Liver (tissue), 9 donors: ENCODE measurements around the gene GPANK1. TPM values are rescaled to one million over a fixed set of nuclear protein-coding genes. Genes with fewer than 3 reads are reported as not detected.

Experiments
- DNase-seq: peaks from one replicate; pipeline ENCODE4 v3.0.0-alpha.2; 2017; ENCODE audit warnings: low spot score
- H3K27ac ChIP-seq, 2 donors: one replicate each; pipeline ENCODE4 v1.7.0; 2013; ENCODE audit warnings: inconsistent platforms in 2 of 2, low read length in 2 of 2, control low read depth in 1 of 2, low read depth in 1 of 2, mild to moderate bottlenecking in 1 of 2
- H3K27me3 ChIP-seq, 4 donors: one replicate each; pipeline versions ENCODE4 v1.6.1 to v1.7.0; 2013; ENCODE audit warnings: low read length in 3 of 4, inconsistent platforms in 1 of 4, mild to moderate bottlenecking in 1 of 4, moderate library complexity in 1 of 4; ENCODE audit not compliant: control insufficient read depth in 4 of 4, insufficient read depth in 4 of 4
- H3K36me3 ChIP-seq, 4 donors: one replicate each; pipeline versions ENCODE4 v1.6.1 to v1.7.0; 2013; ENCODE audit warnings: low read length in 3 of 4, mild to moderate bottlenecking in 3 of 4, low read depth in 1 of 4, moderate library complexity in 1 of 4; ENCODE audit not compliant: control insufficient read depth in 4 of 4, insufficient read depth in 3 of 4
- H3K4me1 ChIP-seq, 4 donors: one replicate each; pipeline versions ENCODE4 v1.6.1 to v1.7.0; 2013; ENCODE audit warnings: low read length in 3 of 4, mild to moderate bottlenecking in 3 of 4, moderate library complexity in 1 of 4; ENCODE audit not compliant: control insufficient read depth in 4 of 4, insufficient read depth in 4 of 4
- H3K4me3 ChIP-seq, 3 donors: one replicate each; pipeline versions ENCODE4 v1.6.1 to v1.7.0; 2013; ENCODE audit warnings: low read length in 3 of 3, control low read depth in 1 of 3, low read depth in 1 of 3, mild to moderate bottlenecking in 1 of 3
- H3K9ac ChIP-seq, 2 donors: one replicate each; pipeline ENCODE4 v1.7.0; 2013; ENCODE audit warnings: low read length in 2 of 2, mild to moderate bottlenecking in 2 of 2, moderate library complexity in 2 of 2, control low read depth in 1 of 2, low read depth in 1 of 2
- H3K9me3 ChIP-seq, 4 donors: one replicate each; pipeline versions ENCODE4 v1.6.1 to v1.7.0; 2013; ENCODE audit warnings: low read length in 3 of 4; ENCODE audit not compliant: control insufficient read depth in 4 of 4
- ATF3 ChIP-seq: IDR thresholded peaks from 2 replicates; pipeline ENCODE4 v1.6.1; 2016; ENCODE audit warnings: antibody characterized with exemption
- EGR1 ChIP-seq, 2 donors: IDR thresholded peaks; 2 replicates each; pipeline ENCODE4 v1.6.1; 2016 to 2018; ENCODE audit warnings: antibody characterized with exemption in 2 of 2, low read depth in 2 of 2
- FOXA1 ChIP-seq: IDR thresholded peaks from 2 replicates; pipeline ENCODE4 v1.6.1; 2016; ENCODE audit warnings: antibody characterized with exemption
- FOXA2 ChIP-seq: IDR thresholded peaks from 2 replicates; pipeline ENCODE4 v1.6.1; 2016; ENCODE audit warnings: antibody characterized with exemption
- HNF4A ChIP-seq, 2 donors: conservative IDR thresholded peaks; 2 replicates each; pipeline ENCODE4 v1.6.1; 2016; ENCODE audit warnings: antibody characterized with exemption in 2 of 2, mild to moderate bottlenecking in 2 of 2
- HNF4G ChIP-seq: IDR thresholded peaks from 2 replicates; pipeline ENCODE4 v1.6.1; 2016; ENCODE audit warnings: antibody characterized with exemption
- JUND ChIP-seq, 2 donors: IDR thresholded peaks; 2 replicates each; pipeline ENCODE4 v1.6.1; 2016; ENCODE audit warnings: antibody characterized with exemption in 2 of 2
- MAX ChIP-seq: IDR thresholded peaks from 2 replicates; pipeline ENCODE4 v1.6.1; 2016; ENCODE audit warnings: antibody characterized with exemption
- NR2F2 ChIP-seq: IDR thresholded peaks from 2 replicates; pipeline ENCODE4 v1.6.1; 2016; ENCODE audit warnings: antibody characterized with exemption
- RAD21 ChIP-seq, 2 donors: IDR thresholded peaks; 2 replicates each; pipeline ENCODE4 v1.6.1; 2016; ENCODE audit warnings: antibody characterized with exemption in 2 of 2, mild to moderate bottlenecking in 2 of 2
- REST ChIP-seq: IDR thresholded peaks from 2 replicates; pipeline ENCODE4 v1.6.1; 2016; ENCODE audit warnings: antibody characterized with exemption, mild to moderate bottlenecking
- RXRA ChIP-seq, 2 donors: IDR thresholded peaks; 2 replicates each; pipeline ENCODE4 v1.6.1; 2017 to 2018; ENCODE audit warnings: antibody characterized with exemption in 2 of 2, mild to moderate bottlenecking in 1 of 2
- SP1 ChIP-seq: IDR thresholded peaks from 2 replicates; pipeline ENCODE4 v1.6.1; 2018; ENCODE audit warnings: antibody characterized with exemption, mild to moderate bottlenecking
- TAF1 ChIP-seq: conservative IDR thresholded peaks from 2 replicates; pipeline ENCODE4 v1.6.1; 2016; ENCODE audit warnings: antibody characterized with exemption, mild to moderate bottlenecking
- YY1 ChIP-seq: IDR thresholded peaks from 2 replicates; pipeline ENCODE4 v1.6.1; 2016; ENCODE audit warnings: antibody characterized with exemption, mild to moderate bottlenecking
- ZBTB33 ChIP-seq: IDR thresholded peaks from 2 replicates; pipeline ENCODE4 v1.6.1; 2016; ENCODE audit warnings: antibody characterized with exemption
- whole genome bisulfite sequencing: extraction: QIAGEN DNeasy Blood & Tissue Kit; methylation state at CpG from one replicate; pipeline ENCODE4 v1.1.7; 2013; 5-methylcytosine and 5-hydroxymethylcytosine counted together
- polyA plus RNA-seq, 2 donors: library from polyadenylated mRNA; stranded (reverse) in 1 of 2; unstranded in 1 of 2; fragments of 200-250 nt in 1 of 2; fragments of >200 nt in 1 of 2; fragmentation: Nextera tagmentation in 1 of 2; extraction: Ambion mirVana in 1 of 2; gene quantifications; one replicate each; pipeline versions ENCODE4 v1.2.1 to v1.2.3, GENCODE V29; 2013 to 2015
- total RNA-seq, 2 donors: library from RNA; depleted of rRNA; stranded (reverse); fragments of >200 nt; gene quantifications; one replicate each; pipeline ENCODE4 v1.2.3, GENCODE V29; 2014
- donor health status: healthy.
- donor health status: healthy.
- donor health status: healthy.
- donor health status: healthy.
- donor health status: healthy.

The GPANK1 gene
- total and polyA plus RNA-seq, 4 donors, result 7.6 to 13.9 (median 11.2) TPM

GRCh38 chr6:31621991-31622390 lies 42.8 kb downstream of the GPANK1 start:
- Histone ChIP-seq H3K9me3 (no peaks in the 10 kb centered on the region), H3K27me3 (no peaks in the 10 kb centered on the region), H3K27ac (peak overlapping the region in 1 of 2 donors; percentile 95), H3K4me3 (peak overlapping the region in 2 of 3 donors; percentile 87 to 90), H3K36me3 (peaks cover 13 to 36% (median 32%) of the 10 kb centered on the region in 4 donors), H3K4me1 (peaks cover 4 to 14% (median 7%) of the 10 kb centered on the region in 4 donors), H3K9ac (peak overlapping the region in 1 of 2 donors; percentile 97)
- TF ChIP-seq FOXA1 (no peak), RAD21 (IDR thresholded peaks at IDR 0.05) (no peak), EGR1 (IDR thresholded peaks at IDR 0.05; ENCODE audit: low read depth in 2 of 2) (no peak), HNF4G (no peak), HNF4A (conservative IDR thresholded peaks at IDR 0.05) (no peak), JUND (IDR thresholded peaks at IDR 0.05) (no peak), ATF3 (no peak), FOXA2 (no peak), SP1 (no peak), TAF1 (no peak), RXRA (IDR thresholded peaks at IDR 0.05) (no peak), ZBTB33 (no peak), NR2F2 (no peak), REST (no peak)
- DNase-seq, result no peak
- WGBS, result 58% methylated on average over 4 of the region's 4 CpGs

- H3K4me3 ChIP-seq, result peak overlapping the region; percentile 87 to 96 (median 90)
- DNase-seq, result no peak
- TF ChIP-seq RXRA (IDR thresholded peaks at IDR 0.05), result no peak
- no peak for TF ChIP-seq JUND (IDR thresholded peaks at IDR 0.05)
- no peak for TF ChIP-seq YY1
- no peak for TF ChIP-seq FOXA2
- TF ChIP-seq TAF1, result no peak
- no peak for TF ChIP-seq EGR1 (IDR thresholded peaks at IDR 0.05; ENCODE audit: low read depth in 2 of 2)
- TF ChIP-seq SP1, result no peak
- no peak for TF ChIP-seq MAX
- no peaks in the 10 kb centered on the region for H3K9me3 ChIP-seq
- H3K27me3 ChIP-seq, result no peaks in the 10 kb centered on the region
- H3K36me3 ChIP-seq, result peaks cover 12 to 30% (median 27%) of the 10 kb centered on the region in 4 donors
- peak overlapping the region; percentile 84 to 97 for H3K9ac ChIP-seq
- WGBS, result 29% methylated on average over 15 of the region's 15 CpGs
- H3K27ac ChIP-seq, result peak overlapping the region; percentile 93 to 95
- H3K4me1 ChIP-seq, result peaks cover 4 to 14% (median 7%) of the 10 kb centered on the region in 4 donors
These were observed 43.4 kb downstream of the GPANK1 start for GRCh38 chr6:31621320-31621939.
